COLO668 (cell line): ENCODE data around the gene RETREG3.
"Not testable (repeated sequence)": the region's sequence is repeated elsewhere in the genome, so short reads cannot be mapped to it uniquely, and the experiment has no call there.

Experiments
- DNase-seq: peaks from one replicate; lab custom pipeline; 2025; ENCODE audit not compliant: unreplicated experiment; lab: John Stamatoyannopoulos, UW

Gene RETREG3

GRCh38 chr17:42609182-42609813, at the start of gene RETREG3, which contains the start of gene TUBG1:
Gene RETREG3 (minus strand): TSS chr17:42609374. CDS start chr17:42609324, 50 bp downstream.
Gene TUBG1 (plus strand): TSS chr17:42609683. CDS start chr17:42609738, 55 bp downstream.
- peak; percentile 97 for DNase-seq

- no peak for DNase-seq
Observed at GRCh38 chr17:42657824-42658588, 48.8 kb upstream of the RETREG3 start.

- DNase-seq, result no peak
Observed at GRCh38 chr17:42655528-42655927, 46.4 kb upstream of the RETREG3 start.

- DNase-seq, result no peak
Observed at GRCh38 chr17:42653179-42654124, 44.3 kb upstream of the RETREG3 start.

GRCh38 chr17:42651392-42651791, 42.2 kb upstream of the RETREG3 start:
- DNase-seq, result no peak

- no peak for DNase-seq
Observed at GRCh38 chr17:42647778-42648177, 38.6 kb upstream of the RETREG3 start.

- no peak for DNase-seq
Observed at GRCh38 chr17:42642336-42642735, 33.2 kb upstream of the RETREG3 start.

- no peak for DNase-seq
Observed at GRCh38 chr17:42640121-42640520, 30.9 kb upstream of the RETREG3 start.

GRCh38 chr17:42639525-42640113, 30.4 kb upstream of the RETREG3 start:
- no peak for DNase-seq

GRCh38 chr17:42632949-42633444, 23.8 kb upstream of the RETREG3 start:
- no peak for DNase-seq

- DNase-seq, result no peak
Observed at GRCh38 chr17:42629411-42630009, 20.3 kb upstream of the RETREG3 start.

- not testable (repeated sequence) for DNase-seq
Observed at GRCh38 chr17:42627032-42627764, 18.0 kb upstream of the RETREG3 start.

GRCh38 chr17:42623732-42624596, 14.8 kb upstream of the RETREG3 start:
- peak; percentile 31 for DNase-seq

GRCh38 chr17:42623271-42623670, 14.1 kb upstream of the RETREG3 start:
- DNase-seq, result no peak

GRCh38 chr17:42621987-42622386, 12.8 kb upstream of the RETREG3 start:
- not testable (repeated sequence) for DNase-seq

- DNase-seq, result peak; percentile 58
Observed at GRCh38 chr17:42618442-42619150, 9.4 kb upstream of the RETREG3 start.

- DNase-seq, result no peak
Observed at GRCh38 chr17:42617956-42618431, 8.8 kb upstream of the RETREG3 start.
